OCI-LY1 (cell line): ENCODE measurements around the gene BICDL2.

Experiments
- CTCF ChIP-seq: fragments of 200-600 bp; sonication (generic), shearing (Covaris generic); IDR thresholded peaks from 2 replicates; pipeline ENCODE4 v1.5.1; 2017; ENCODE audit warnings: mild to moderate bottlenecking, antibody characterized with exemption, low read length, moderate library complexity, mixed read lengths
- EZH2 ChIP-seq: fragments of 200-600 bp; sonication (generic), shearing (Covaris generic); IDR thresholded peaks from 2 replicates; pipeline ENCODE4 v1.8.0; 2017; ENCODE audit warnings: borderline replicate concordance, mixed run types, mild to moderate bottlenecking, antibody characterized with exemption, low read length, moderate library complexity, mixed read lengths

GRCh38 chr16:3030222-3031212 lies 6.2 kb downstream of the BICDL2 start:
- TF ChIP-seq CTCF (no peak), EZH2 (no peak)
